ENCODE results near the gene NUMA1. TPM values are rescaled to one million over a fixed set of nuclear protein-coding genes. Genes with fewer than 3 reads are reported as not detected.
A peak's percentile ranks its signal among the peaks of the same experiment; 100 is the strongest.

The NUMA1 gene, protein sequence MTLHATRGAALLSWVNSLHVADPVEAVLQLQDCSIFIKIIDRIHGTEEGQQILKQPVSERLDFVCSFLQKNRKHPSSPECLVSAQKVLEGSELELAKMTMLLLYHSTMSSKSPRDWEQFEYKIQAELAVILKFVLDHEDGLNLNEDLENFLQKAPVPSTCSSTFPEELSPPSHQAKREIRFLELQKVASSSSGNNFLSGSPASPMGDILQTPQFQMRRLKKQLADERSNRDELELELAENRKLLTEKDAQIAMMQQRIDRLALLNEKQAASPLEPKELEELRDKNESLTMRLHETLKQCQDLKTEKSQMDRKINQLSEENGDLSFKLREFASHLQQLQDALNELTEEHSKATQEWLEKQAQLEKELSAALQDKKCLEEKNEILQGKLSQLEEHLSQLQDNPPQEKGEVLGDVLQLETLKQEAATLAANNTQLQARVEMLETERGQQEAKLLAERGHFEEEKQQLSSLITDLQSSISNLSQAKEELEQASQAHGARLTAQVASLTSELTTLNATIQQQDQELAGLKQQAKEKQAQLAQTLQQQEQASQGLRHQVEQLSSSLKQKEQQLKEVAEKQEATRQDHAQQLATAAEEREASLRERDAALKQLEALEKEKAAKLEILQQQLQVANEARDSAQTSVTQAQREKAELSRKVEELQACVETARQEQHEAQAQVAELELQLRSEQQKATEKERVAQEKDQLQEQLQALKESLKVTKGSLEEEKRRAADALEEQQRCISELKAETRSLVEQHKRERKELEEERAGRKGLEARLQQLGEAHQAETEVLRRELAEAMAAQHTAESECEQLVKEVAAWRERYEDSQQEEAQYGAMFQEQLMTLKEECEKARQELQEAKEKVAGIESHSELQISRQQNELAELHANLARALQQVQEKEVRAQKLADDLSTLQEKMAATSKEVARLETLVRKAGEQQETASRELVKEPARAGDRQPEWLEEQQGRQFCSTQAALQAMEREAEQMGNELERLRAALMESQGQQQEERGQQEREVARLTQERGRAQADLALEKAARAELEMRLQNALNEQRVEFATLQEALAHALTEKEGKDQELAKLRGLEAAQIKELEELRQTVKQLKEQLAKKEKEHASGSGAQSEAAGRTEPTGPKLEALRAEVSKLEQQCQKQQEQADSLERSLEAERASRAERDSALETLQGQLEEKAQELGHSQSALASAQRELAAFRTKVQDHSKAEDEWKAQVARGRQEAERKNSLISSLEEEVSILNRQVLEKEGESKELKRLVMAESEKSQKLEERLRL (N-terminal part only)
- 100 to 1,000 TPM; 156 to 221 TPM for total RNA-seq

DNA sequence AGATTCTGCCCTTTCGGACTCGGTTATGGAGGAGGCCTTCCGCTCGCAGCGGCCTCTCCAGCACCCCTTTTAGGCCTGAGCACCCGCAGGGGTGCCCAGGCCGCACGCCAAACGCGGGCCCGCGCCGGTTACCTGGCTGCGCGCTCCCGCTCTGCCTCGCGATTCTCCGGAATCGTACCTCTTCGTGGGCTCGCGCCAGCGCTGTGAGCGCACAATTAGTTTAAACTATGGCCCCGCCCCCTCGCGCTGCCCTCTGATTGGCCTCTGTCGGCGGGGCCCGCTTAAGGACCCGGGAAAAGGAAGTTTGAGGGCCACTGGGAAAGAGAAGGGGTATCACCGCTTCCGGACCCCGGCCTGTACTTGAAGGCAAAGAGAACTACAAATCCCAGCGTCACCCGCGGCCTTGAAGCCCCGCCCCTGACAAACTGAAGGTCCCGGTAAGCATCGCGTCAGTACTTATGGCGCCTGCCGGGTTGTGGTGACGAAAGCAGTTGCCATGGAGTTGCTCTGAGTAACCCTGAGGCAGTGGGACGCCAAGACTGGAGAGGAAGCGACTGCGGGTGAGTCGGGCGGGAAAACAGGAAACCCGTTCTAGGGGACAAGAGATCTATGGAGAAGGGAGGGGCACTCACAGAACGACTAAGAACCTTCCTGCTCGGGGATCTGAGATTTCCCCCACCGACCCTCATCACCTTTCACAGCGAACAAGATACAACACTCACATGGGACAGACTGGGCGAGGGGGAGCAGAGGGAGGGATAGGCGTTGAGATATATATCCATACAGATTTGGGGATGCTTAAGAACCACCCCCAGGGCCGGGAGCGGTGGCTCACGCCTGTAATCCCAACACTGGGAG lies at the start of gene NUMA1, which contains the start of gene LRRC51:
NUMA1 (minus strand) TSS at position 217 of the 858 bp plus-strand sequence. CDS start 44,599 bp downstream, outside the sequence.
LRRC51 (plus strand) TSS at position 525 of the 858 bp plus-strand sequence. CDS start 8,234 bp downstream, outside the sequence.
- H3K4me3 Mint-ChIP-seq = peak within 1 kb of the TSS; percentile 84
- no peaks in the 10 kb centered on the region for H3K9me3 Mint-ChIP-seq (ENCODE audit: low read depth)
- peaks cover 18% of the 10 kb centered on the region for H3K36me3 Mint-ChIP-seq
- peaks cover 44% of the 10 kb centered on the region for H3K4me1 Mint-ChIP-seq
- H3K27ac Mint-ChIP-seq = peak within 1 kb of the TSS; percentile 97
- peak; percentile 100 for DNase-seq
- CTCF ChIA-PET = interaction anchor here (1.0 to 2.2 kb wide), 4 partner anchors 10 to 64 kb away, joined by 3 to 17 read pairs (median 4); no protein-coding TSS in a partner anchor
- ATAC-seq = peak; percentile 94
- H3K27me3 Mint-ChIP-seq = no peaks in the 10 kb centered on the region

GRCh38 chr11:72129381-72129780 lies 49.0 kb upstream of the NUMA1 start:
- CTCF ChIA-PET = no interaction called here
- Mint-ChIP-seq H3K27ac (no peak overlapping the region), H3K9me3 (ENCODE audit: low read depth) (peaks cover 11% of the 10 kb centered on the region), H3K4me1 (no peaks in the 10 kb centered on the region), H3K4me3 (no peak overlapping the region), H3K36me3 (peaks cover 12% of the 10 kb centered on the region), H3K27me3 (peaks cover 53% of the 10 kb centered on the region)
- DNase-seq (no peak), ATAC-seq (no peak)

DNA sequence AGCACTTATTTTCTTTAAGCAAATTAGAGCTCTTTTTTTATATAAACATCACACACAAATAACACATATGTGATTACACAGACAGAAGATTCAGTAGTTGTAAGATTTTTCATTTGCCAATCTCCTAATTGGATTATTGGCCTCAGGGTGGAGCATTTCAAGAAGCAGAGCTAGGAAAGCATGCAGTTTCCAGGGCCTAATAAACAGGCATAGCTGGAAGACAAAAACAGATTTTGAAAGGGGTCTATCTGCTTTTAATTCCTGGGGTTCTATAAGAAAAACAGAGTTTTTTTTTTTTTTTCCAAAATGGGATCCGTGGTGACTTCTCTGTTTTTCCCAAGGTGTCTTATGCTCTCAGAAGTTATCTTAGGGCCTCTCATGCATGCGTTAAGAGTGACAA lies 47.6 kb upstream of the NUMA1 start:
- Mint-ChIP-seq H3K27me3 (peaks cover 42% of the 10 kb centered on the region), H3K9me3 (ENCODE audit: low read depth) (peaks cover 11% of the 10 kb centered on the region), H3K4me3 (no peak overlapping the region), H3K27ac (no peak overlapping the region), H3K4me1 (no peaks in the 10 kb centered on the region), H3K36me3 (peaks cover 12% of the 10 kb centered on the region)
- DNase-seq = no peak
- no peak for ATAC-seq
- CTCF ChIA-PET = interaction anchor here (0.7 to 1.2 kb wide), 3 partner anchors 16 to 115 kb away, joined by 3 to 8 read pairs (median 4); no protein-coding TSS in a partner anchor

DNA sequence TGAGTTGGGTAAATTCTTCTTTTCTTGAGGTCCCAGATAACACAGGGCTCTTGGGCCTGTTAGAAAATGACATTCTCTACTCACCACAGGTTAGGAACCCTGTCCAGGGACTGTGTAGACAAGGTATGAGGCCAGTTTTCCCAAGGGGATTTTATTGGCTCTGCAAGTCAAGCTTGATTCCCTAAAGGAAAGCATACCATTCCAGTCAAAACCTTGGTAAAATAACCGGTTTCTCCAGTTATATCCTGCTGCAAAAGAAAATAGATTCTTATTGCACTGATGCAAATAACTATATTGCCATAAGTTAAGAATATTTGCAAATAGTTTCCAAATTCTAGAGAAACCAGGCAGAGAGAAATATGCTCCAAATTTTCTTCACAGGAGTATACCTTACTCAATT lies 45.6 kb upstream of the NUMA1 start:
- no peak for DNase-seq
- Mint-ChIP-seq H3K27me3 (peaks cover 32% of the 10 kb centered on the region), H3K36me3 (peaks cover 12% of the 10 kb centered on the region), H3K27ac (no peak overlapping the region), H3K4me3 (no peak overlapping the region), H3K9me3 (ENCODE audit: low read depth) (peaks cover 11% of the 10 kb centered on the region), H3K4me1 (no peaks in the 10 kb centered on the region)
- no peak for ATAC-seq
- CTCF ChIA-PET = interaction anchor here (0.9 to 2.3 kb wide), 3 partner anchors 15 to 19 kb away, joined by 3 to 8 read pairs (median 4); no protein-coding TSS in a partner anchor

- ATAC-seq (no peak), DNase-seq (no peak)
- Mint-ChIP-seq H3K4me1 (peaks cover 6% of the 10 kb centered on the region), H3K4me3 (no peak overlapping the region), H3K27me3 (peaks cover 26% of the 10 kb centered on the region), H3K27ac (no peak overlapping the region), H3K36me3 (peaks cover 11% of the 10 kb centered on the region), H3K9me3 (ENCODE audit: low read depth) (peaks cover 11% of the 10 kb centered on the region)
- CTCF ChIA-PET = interaction anchor here (2.3 kb wide), 1 partner anchor 20 kb away, joined by 8 read pairs; no protein-coding TSS in a partner anchor
Measured at GRCh38 chr11:72124046-72124445, 43.7 kb upstream of the NUMA1 start.

- H3K27me3 Mint-ChIP-seq = peaks cover 19% of the 10 kb centered on the region
- no peak overlapping the region for H3K27ac Mint-ChIP-seq
- DNase-seq = no peak
- peaks cover 5% of the 10 kb centered on the region for H3K36me3 Mint-ChIP-seq
- CTCF ChIA-PET = interaction anchor here (0.5 to 2.8 kb wide), 3 partner anchors 11 to 21 kb away, joined by 3 to 11 read pairs (median 4); partner anchors contain the start of gene ANAPC15
- peaks cover 7% of the 10 kb centered on the region for H3K9me3 Mint-ChIP-seq (ENCODE audit: low read depth)
- no peak for ATAC-seq
- H3K4me3 Mint-ChIP-seq = no peak overlapping the region
- peaks cover 11% of the 10 kb centered on the region for H3K4me1 Mint-ChIP-seq
Measured at GRCh38 chr11:72123117-72123653, 42.8 kb upstream of the NUMA1 start.

- ATAC-seq (no peak), DNase-seq (no peak)
- Mint-ChIP-seq H3K4me1 (peaks cover 12% of the 10 kb centered on the region), H3K9me3 (ENCODE audit: low read depth) (peaks cover 5% of the 10 kb centered on the region), H3K36me3 (peaks cover 3% of the 10 kb centered on the region), H3K27ac (no peak overlapping the region), H3K4me3 (no peak overlapping the region), H3K27me3 (peaks cover 14% of the 10 kb centered on the region)
- CTCF ChIA-PET = interaction anchor here (1.5 to 2.8 kb wide), 2 partner anchors 10 to 22 kb away, joined by 4 to 11 read pairs; partner anchors contain the start of gene ANAPC15
Measured at GRCh38 chr11:72122607-72123006, 42.3 kb upstream of the NUMA1 start.

- Mint-ChIP-seq H3K36me3 (no peaks in the 10 kb centered on the region), H3K4me3 (no peak overlapping the region), H3K4me1 (peaks cover 16% of the 10 kb centered on the region), H3K9me3 (ENCODE audit: low read depth) (peaks cover 2% of the 10 kb centered on the region), H3K27ac (no peak overlapping the region), H3K27me3 (peaks cover 11% of the 10 kb centered on the region)
- CTCF ChIA-PET = interaction anchor here (2.8 kb wide), 1 partner anchor 23 kb away, joined by 11 read pairs; no protein-coding TSS in a partner anchor
- DNase-seq (no peak), ATAC-seq (no peak)
Measured at GRCh38 chr11:72120930-72121329, 40.6 kb upstream of the NUMA1 start.

DNA sequence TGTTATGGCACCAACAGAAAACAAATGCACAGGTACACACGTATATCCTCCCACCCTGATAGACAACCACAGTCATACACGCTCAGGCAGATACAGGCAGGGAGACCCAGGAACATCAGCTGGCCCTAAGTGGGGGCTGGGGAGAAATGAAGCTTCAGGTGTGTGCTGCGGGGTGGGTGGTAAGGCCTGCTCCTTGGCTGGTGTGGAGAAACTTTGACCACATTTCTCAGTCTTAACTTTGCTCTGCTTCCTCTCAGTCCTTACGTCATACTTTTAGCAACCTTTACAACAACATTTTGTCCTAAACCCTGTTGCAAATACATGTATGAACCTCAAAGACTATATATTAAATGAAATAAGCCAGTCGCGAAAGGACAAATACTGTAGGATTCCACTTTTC lies 38.9 kb upstream of the NUMA1 start:
- peak; percentile 36 for ATAC-seq
- no peaks in the 10 kb centered on the region for H3K36me3 Mint-ChIP-seq
- no peak overlapping the region for H3K4me3 Mint-ChIP-seq
- peak overlapping the region; percentile 13 for H3K27ac Mint-ChIP-seq
- no peak for DNase-seq
- H3K9me3 Mint-ChIP-seq (ENCODE audit: low read depth) = no peaks in the 10 kb centered on the region
- CTCF ChIA-PET = interaction anchor here (0.8 to 2.1 kb wide), 3 partner anchors 11 to 93 kb away, joined by 3 to 6 read pairs (median 3); no protein-coding TSS in a partner anchor
- H3K4me1 Mint-ChIP-seq = peaks cover 16% of the 10 kb centered on the region
- peaks cover 7% of the 10 kb centered on the region for H3K27me3 Mint-ChIP-seq

- CTCF ChIA-PET = interaction anchor here (1.0 to 1.2 kb wide), 2 partner anchors 28 to 91 kb away, joined by 3 to 4 read pairs; no protein-coding TSS in a partner anchor
- Mint-ChIP-seq H3K4me3 (no peak overlapping the region), H3K4me1 (peaks cover 32% of the 10 kb centered on the region), H3K9me3 (ENCODE audit: low read depth) (no peaks in the 10 kb centered on the region), H3K27me3 (no peaks in the 10 kb centered on the region), H3K36me3 (no peaks in the 10 kb centered on the region), H3K27ac (no peak overlapping the region)
- no peak for DNase-seq
- ATAC-seq = no peak
Measured at GRCh38 chr11:72116019-72116755, 35.8 kb upstream of the NUMA1 start.

GRCh38 chr11:72114570-72114969 lies 34.2 kb upstream of the NUMA1 start:
- CTCF ChIA-PET = no interaction called here
- Mint-ChIP-seq H3K4me1 (peaks cover 35% of the 10 kb centered on the region), H3K27ac (no peak overlapping the region), H3K4me3 (no peak overlapping the region), H3K27me3 (no peaks in the 10 kb centered on the region), H3K36me3 (peaks cover 2% of the 10 kb centered on the region), H3K9me3 (ENCODE audit: low read depth) (no peaks in the 10 kb centered on the region)
- DNase-seq (no peak), ATAC-seq (no peak)
